BJ (cell line): ENCODE measurements around the gene SNAI3. TPM values are rescaled to one million over a fixed set of nuclear protein-coding genes. Genes with fewer than 3 reads are reported as not detected.

ENCODE experiments used
- CTCF ChIA-PET: fragments of 350-600 bp; formaldehyde crosslinking; extraction: SDS; loops from one replicate; lab custom pipeline; 2021; ENCODE audit warnings: antibody characterized with exemption, inconsistent platforms; lab: Yijun Ruan, JAX
- POLR2A ChIA-PET: fragments of 300-600 bp; sonication (Branson Sonifier 250); formaldehyde crosslinking; extraction: SDS; loops from one replicate; lab custom pipeline; 2021; ENCODE audit warnings: antibody characterized with exemption; lab: Charles Lee
- DNase-seq: peaks from one replicate; pipeline ENCODE4 v3.0.0-alpha.2; 2011; ENCODE audit warnings: low read depth
- H3K27me3 ChIP-seq: 2 replicates; pipeline ENCODE4 v1.6.0; 2011; ENCODE audit warnings: low read length; ENCODE audit not compliant: control insufficient read depth, insufficient read depth
- H3K36me3 ChIP-seq: 2 replicates; pipeline ENCODE4 v1.5.1; 2011; ENCODE audit warnings: low read length; ENCODE audit not compliant: control insufficient read depth, insufficient read depth
- H3K4me3 ChIP-seq: 2 replicates; pipeline ENCODE4 v1.5.1; 2011; ENCODE audit warnings: low read depth, mild to moderate bottlenecking, control low read depth, low read length
- CTCF ChIP-seq: IDR thresholded peaks from 2 replicates; pipeline ENCODE4 v1.5.1; 2011; ENCODE audit warnings: low read depth, mild to moderate bottlenecking, control low read depth, inconsistent platforms, low read length, moderate library complexity; ENCODE audit not compliant: insufficient read depth
- polyA plus RNA-seq: library from polyadenylated mRNA; depleted of rRNA; stranded (reverse); fragments of >200 nt; gene quantifications from 2 replicates; pipeline ENCODE4 v1.2.3, GENCODE V29; 2011

The SNAI3 gene
- polyA plus RNA-seq, 1 experiment: not detected

DNA sequence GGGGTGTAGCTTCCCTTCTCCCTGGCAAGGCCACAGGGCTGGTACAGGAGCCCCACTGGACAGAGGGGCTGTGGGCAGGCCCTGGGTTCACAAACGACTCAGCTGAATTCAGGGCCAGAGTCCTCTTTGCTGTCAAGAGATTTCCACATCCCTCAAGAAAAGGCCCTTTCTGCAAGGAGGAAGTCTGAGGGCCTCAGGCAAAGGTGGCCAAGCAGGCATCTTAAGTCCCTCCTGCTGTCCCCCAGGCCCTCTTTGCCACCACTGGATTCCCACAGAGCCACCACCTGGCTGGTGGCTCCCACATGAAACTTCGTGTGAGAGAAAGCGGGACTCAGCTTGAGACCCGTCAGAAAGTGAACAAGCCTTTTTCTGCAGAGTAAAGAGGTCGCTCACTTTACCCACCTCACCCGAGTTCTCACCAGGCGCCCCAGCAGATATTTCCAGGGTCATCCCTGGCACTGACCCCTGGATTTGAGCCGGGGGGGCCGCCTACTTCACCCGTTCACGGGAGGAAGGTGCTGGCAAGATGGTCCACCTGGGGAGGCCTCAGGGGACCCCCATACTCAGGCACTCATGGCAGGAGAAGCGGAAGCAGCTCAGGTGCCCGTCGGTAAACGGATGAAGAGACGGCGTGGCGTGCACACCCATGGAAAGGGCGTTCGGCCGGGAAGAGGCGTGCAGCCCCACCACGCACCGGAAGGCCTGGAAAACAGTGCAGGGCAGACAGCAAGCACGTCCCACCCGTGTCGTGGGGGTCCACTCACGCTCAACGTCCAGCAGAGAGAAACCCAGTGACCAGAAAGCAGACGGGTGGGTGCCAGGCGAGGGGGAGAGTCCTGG is 16.3 kb upstream of the SNAI3 start:
- CTCF ChIA-PET: no interaction called here
- TF ChIP-seq CTCF: no peak
- POLR2A ChIA-PET: no interaction called here

GRCh38 chr16:88701581-88702370 is 15.5 kb upstream of the SNAI3 start:
- TF ChIP-seq CTCF: no peak
- DNase-seq: no peak
- Histone ChIP-seq H3K4me3 (no peak overlapping the region), H3K36me3 (peaks cover 14% of the 10 kb centered on the region), H3K27me3 (no peaks in the 10 kb centered on the region)
- CTCF ChIA-PET: interaction anchor here (1.2 kb wide), 1 partner anchor 15 kb away, joined by 3 read pairs; no protein-coding TSS in a partner anchor
- POLR2A ChIA-PET: no interaction called here

More for the DNA sequence above, 16.3 kb upstream of the SNAI3 start:
- Histone ChIP-seq H3K36me3 (peaks cover 11% of the 10 kb centered on the region), H3K4me3 (no peak overlapping the region), H3K27me3 (no peaks in the 10 kb centered on the region)
- DNase-seq: no peak

- no peak for TF ChIP-seq CTCF
- no peak for DNase-seq
- ChIA-PET POLR2A (no interaction called here), CTCF (interaction anchor here (1.2 kb wide), 1 partner anchor 14 kb away, joined by 3 read pairs; no protein-coding TSS in a partner anchor)
- peaks cover 16% of the 10 kb centered on the region for H3K36me3 ChIP-seq
- no peak overlapping the region for H3K4me3 ChIP-seq
- no peaks in the 10 kb centered on the region for H3K27me3 ChIP-seq
Observed at GRCh38 chr16:88700636-88701482, 14.6 kb upstream of the SNAI3 start.

DNA sequence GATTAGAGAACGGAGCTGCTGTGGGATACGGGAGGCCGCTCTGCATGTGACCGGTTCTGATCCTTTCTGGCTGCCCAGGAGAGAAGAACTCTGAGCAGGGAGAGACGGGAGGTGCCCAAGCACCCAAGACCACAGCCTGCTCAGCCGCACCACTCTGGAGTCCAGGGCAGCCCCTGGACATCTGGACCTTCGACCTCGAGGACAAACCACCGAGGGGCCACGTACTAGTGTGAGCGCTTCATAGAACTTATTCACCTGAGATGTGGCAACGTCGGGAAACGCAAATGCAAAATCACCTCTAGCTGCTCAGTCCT is 14.0 kb upstream of the SNAI3 start:
- POLR2A ChIA-PET: no interaction called here
- CTCF ChIA-PET: interaction anchor here (1.2 kb wide), 1 partner anchor 13 kb away, joined by 3 read pairs; no protein-coding TSS in a partner anchor
- Histone ChIP-seq H3K4me3 (no peak overlapping the region), H3K27me3 (no peaks in the 10 kb centered on the region), H3K36me3 (peaks cover 18% of the 10 kb centered on the region)
- no peak for TF ChIP-seq CTCF
- DNase-seq: no peak
